ENCODE data around the gene RNU6-9.

The RNU6-9 gene

DNA sequence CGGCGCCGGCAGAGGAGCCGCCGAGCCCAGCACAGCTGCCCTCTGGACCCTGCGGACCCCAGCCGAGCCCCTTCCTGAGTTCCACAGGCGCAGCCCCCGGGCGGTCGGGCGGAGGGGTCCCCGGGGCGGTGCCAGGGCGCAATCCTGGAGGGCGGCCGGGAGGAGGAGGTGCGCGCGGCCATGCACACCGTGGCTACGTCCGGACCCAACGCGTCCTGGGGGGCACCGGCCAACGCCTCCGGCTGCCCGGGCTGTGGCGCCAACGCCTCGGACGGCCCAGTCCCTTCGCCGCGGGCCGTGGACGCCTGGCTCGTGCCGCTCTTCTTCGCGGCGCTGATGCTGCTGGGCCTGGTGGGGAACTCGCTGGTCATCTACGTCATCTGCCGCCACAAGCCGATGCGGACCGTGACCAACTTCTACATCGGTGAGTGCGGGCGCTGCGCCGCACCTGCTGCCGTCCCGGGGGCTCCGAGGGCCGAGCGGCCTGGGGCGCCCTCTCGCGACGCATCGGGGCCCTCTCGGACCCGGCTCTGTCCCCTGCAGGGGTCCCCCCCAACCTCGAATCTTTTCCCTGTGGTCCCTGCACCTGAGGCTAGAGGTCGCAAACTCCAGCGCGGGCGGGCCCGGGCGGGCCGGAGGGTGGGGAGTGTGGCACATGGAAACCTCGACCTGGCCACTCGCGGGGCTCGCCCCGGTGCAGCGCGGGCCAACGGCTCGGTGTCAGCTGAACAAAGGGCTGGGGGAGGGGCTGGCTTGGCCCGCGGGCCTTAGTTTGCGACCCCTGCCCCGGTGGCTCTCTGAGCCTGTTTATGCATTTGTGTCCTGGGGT is 24.3 kb downstream of the RNU6-9 start, which contains the start of gene KISS1R:
Gene KISS1R, plus strand, starts transcription at position 11 of the 829 bp plus-strand sequence. Its CDS starts 170 bp downstream, at position 181.
- no peak for FAIRE-seq
- no peak for DNase-seq (ENCODE audit: low spot score)

DNA sequence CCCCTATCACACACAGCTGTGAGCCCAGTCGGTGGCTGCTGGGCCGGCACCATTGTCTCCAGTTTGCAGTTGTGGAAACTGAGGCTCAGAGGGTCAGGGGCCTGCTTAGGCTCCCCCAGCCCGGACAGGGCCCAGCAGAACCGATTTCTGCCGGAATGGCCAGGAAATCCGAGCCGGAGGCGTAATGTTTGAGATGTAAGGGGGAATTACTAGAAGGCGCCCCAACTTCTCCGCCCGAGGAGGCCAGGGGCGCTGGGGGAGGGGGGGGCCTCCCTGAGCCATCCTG is 24.8 kb downstream of the RNU6-9 start:
- no peak for FAIRE-seq
- DNase-seq (ENCODE audit: low spot score) = no peak

DNA sequence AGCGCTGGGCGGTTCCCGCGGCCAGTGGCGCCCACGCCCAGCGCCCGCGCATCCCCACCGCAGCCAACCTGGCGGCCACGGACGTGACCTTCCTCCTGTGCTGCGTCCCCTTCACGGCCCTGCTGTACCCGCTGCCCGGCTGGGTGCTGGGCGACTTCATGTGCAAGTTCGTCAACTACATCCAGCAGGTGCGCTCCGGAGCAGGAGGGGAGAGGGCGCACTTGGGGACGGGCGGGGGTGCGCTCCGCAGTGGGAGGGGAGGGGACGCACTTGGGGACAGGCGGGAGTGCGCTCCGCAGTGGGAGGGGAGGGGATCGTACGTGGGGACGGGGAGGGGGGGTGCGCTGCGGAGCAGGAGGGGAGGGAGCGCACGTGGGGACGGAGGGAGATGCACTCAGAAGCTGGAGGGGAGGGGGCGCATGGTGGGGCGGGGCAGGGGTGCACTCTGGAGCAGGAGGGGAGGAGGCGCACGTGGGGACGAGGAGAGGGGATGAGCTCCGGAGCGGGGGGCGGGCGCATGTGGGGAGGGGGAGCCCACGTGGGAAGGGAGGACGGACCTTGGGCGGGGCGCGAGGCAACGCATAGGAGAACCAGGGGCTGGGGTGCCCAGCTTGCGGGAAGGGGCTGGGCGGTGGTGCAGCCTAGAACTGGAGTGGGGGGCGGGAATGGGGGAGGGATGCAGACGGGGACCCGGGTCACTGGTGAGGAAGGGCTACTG is 25.4 kb downstream of the RNU6-9 start:
- no peak for FAIRE-seq
- DNase-seq (ENCODE audit: low spot score) = no peak

DNA sequence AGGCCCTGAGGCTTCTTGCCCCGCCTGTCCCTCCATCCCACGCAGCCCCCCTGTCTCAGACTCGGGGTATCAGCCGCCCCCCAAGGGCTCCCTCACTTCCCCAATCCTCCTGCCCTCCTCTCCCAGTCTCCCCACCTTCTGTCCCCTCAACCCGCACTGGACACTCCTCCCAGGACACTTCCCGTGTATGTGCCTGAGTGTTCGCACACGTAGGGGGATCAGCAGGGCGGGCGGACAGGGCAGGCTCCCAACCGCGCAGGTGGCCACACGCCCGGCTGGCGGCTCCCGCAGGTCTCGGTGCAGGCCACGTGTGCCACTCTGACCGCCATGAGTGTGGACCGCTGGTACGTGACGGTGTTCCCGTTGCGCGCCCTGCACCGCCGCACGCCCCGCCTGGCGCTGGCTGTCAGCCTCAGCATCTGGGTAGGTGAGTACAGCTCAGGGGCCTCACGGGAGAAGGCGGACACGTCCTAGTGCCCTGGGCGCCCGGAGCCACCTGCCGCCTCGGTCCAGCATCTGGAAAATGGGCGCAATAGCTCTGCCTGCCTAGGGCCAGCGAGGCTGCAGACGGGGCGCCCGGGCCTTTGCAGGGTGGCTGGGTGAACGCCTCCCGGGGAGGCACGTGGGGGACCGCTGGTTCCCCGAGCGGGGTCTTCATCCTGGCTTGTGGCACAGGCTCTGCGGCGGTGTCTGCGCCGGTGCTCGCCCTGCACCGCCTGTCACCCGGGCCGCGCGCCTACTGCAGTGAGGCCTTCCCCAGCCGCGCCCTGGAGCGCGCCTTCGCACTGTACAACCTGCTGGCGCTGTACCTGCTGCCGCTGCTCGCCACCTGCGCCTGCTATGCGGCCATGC is 26.1 kb downstream of the RNU6-9 start:
- DNase-seq (ENCODE audit: low spot score) = no peak

DNA sequence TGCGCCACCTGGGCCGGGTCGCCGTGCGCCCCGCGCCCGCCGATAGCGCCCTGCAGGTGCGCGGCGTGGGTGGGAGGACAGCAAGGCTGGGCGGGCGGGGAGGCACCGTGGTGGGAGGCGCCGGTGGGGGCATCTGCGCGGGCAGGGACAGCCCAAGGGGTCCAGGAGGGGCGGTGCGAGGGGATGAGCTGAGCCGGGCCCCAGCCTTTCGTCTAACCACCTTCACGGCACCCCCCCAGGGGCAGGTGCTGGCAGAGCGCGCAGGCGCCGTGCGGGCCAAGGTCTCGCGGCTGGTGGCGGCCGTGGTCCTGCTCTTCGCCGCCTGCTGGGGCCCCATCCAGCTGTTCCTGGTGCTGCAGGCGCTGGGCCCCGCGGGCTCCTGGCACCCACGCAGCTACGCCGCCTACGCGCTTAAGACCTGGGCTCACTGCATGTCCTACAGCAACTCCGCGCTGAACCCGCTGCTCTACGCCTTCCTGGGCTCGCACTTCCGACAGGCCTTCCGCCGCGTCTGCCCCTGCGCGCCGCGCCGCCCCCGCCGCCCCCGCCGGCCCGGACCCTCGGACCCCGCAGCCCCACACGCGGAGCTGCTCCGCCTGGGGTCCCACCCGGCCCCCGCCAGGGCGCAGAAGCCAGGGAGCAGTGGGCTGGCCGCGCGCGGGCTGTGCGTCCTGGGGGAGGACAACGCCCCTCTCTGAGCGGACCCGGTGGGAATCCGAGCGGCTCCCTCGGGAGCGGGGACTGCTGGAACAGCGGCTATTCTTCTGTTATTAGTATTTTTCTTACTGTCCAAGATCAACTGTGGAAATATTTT is 27.0 kb downstream of the RNU6-9 start:
- FAIRE-seq = no peak
- no peak for DNase-seq (ENCODE audit: low spot score)

More for the DNA sequence above, 26.1 kb downstream of the RNU6-9 start:
- no peak for FAIRE-seq

DNA sequence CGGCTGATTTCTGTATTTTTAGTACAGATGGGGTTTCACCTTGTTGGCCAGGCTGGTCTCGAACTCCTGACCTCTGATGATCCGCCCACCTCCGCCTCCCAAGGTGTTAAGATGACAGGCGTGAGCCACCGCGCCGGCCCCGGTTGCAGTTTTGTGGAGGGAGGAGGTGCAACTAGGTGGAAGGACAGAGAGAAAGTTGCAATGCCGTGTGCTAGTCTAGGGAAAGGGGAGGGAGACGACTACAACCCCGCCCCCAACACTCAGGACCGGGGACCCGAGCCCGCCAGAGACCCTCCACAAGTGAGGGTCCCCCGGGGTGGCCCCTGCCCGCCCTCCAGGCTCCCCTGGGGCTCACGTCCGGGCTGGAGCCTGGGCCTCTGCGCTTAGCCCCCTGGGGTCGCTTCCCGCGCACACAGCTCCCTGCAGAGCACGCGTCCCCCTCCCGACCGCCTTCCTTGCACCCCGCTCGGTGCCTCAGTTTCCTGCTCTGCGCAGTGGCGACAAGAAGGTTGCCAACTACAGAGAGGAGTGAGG is 31.3 kb downstream of the RNU6-9 start:
- DNase-seq (ENCODE audit: low spot score) (no peak), FAIRE-seq (no peak)

DNA sequence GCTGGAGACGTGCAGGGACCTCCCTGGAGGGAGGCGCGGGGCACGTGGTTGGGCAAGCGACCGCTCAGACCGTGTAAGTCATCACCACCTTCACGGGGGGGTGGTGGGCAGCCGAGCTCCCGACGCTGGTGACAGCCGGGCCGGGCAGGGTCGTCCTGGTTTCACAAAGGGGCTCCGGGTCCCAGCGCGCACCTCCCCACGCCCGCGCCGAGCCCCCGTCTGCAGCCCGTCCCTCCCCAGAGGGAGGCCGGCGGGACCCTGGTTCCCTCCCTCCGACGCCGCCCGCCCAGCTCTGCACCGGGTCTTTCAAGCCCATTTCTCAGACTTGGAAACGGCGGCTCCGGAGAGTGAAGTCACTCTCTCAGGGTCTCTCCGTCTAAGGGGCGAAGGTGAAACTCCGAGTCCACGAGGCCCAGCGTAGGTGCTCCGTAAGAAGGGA is 31.8 kb downstream of the RNU6-9 start:
- FAIRE-seq (no peak), DNase-seq (ENCODE audit: low spot score) (peak; percentile 27)

DNA sequence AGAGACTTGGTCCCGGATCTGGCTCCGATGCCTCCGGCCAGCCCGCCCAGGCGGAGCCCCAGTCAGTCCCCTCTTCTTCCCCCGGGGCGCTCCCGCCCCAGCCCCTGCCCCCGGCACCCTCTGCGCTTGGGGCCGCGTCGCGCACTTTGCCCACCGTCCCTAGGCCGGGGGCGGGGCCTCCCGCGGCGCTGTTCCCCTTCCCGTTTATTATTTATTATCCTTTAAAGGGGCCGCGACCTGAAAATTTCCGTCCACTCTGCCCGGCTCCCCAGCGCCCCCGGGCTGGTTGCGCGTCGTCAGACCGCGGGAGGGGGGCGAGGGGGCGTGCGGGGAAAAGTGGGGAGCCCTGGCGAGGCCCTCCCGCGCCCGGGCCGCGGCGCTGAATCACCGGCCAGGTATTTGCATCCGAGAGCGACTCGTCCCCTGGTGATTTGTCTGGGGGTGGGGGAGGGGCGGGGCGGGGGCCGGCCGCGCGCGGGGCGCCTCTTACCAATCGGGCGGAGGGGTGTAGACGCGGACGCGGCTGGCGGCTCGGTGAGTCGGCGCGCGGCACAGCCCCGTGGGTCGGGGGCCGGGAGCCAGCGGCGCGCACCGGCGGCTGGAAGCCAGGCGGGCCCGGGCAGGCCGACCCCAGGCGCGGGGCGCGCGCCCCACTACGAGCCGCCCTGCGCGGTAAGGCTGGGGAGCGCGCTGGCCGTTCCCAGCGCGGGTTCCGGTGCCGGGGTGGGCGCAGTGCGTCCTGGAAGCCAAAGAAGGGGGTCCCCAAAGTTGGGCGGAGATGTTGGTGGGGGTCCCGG is 32.4 kb downstream of the RNU6-9 start, which contains the start of gene ARID3A:
Gene ARID3A, plus strand, starts transcription at position 510 of the 797 bp plus-strand sequence. CDS start 3,494 bp downstream, outside the sequence.
- DNase-seq (ENCODE audit: low spot score) (peak; percentile 57), FAIRE-seq (no peak)

DNA sequence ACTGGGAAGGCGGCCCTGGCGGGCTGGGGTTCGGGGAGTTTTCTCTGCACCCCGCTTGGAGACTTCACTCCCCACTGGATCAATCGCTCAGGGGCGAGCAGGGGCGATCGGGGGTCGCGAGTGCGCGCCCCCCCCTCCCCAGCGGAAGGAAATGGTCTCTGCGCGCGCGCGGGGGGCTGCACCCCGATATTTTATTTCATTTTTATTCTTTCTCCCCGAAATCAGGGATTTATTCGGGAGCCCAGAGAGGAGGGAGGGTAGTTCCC is 33.0 kb downstream of the RNU6-9 start:
- DNase-seq (ENCODE audit: low spot score) (no peak), FAIRE-seq (no peak)

DNA sequence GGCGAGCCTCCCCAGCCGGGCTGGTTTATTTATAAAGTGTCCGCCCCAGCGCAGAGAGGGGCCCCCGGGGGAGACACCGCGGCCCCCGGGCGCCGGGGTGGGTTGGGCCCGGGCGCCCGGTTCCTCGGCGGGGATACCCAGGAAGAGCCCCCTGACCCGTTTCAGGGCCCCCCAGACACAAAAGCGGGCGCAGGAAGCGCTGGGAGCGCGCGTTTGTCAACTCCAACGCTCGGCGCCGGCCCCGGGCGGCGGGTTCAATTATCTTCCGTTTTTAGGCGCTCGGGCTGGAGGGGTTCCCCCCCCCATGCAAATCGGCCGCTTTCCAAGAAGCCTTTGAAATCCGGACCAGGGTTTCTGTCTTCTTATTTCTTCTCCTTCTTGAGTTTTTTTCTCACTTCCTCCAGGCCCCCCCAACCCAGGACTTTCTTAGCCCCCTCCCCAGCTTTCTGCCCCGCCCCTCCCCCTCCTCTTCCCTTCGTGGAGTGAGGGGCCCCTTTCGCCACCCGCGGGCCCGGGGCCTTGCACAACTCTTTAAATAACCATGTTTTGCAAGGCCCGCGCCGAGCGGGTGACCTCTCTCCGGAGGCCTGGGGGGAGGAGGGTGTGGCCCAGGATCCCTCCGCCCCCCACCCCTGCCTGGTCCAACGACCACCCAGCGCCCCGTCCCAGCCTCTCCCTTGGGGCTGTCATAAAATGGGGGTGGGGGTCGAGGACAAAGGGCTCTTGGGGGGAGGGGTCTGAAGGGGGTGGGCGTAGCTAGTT is 33.5 kb downstream of the RNU6-9 start:
- DNase-seq (ENCODE audit: low spot score) (no peak), FAIRE-seq (no peak)

DNA sequence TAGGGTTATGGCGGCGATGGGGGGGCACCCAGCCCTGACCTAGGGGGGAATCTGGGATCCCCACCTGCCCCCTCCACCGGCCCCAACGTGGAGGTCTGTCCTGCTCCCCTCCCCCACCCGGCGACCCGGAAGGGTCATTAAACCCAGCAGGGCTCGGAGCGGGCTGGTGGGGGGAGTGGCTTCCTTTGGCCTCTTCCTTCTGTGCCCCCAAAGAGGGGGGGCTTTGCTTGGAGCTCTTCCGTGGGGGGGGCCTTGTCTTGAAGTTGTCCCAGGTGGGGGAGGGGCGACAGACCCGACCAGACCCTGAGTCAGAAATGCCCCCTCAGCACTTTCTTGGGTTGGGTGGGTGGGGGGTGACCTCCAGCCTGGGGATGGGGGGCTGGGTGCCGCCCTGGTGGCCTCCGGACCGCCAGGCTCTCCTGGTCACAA is 34.1 kb downstream of the RNU6-9 start:
- DNase-seq (ENCODE audit: low spot score) (no peak), FAIRE-seq (no peak)

DNA sequence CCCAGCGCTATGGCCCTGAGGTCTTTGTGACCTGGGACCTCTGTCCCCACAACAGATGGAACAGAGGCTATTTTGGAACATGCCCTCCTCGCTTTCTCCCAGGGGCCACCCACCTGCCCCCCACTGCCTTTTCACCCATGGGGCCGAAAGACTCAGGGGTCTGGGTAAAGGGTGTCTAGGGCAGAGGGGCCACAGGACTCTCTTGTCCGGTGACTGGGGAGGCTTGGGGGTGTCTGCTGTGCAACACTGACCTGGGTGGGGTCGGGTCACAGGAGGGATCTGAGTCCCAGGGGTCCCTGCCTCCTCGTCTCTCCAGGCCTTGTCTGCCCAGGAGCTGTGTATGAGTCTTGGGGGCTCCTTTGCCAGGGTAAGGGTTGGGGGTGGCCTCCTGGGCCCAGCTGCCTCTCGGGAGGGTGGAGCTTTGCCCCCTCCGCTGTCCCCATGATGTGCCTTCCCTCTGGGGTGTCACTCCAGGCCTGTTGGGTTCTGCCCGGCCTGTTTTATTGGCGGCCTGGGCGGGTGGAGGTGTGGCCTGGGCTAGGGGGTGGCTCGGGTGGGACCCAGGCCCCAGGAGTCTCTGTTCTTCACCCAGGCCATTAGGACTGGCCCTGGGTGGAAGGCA is 34.6 kb downstream of the RNU6-9 start:
- DNase-seq (ENCODE audit: low spot score) (no peak), FAIRE-seq (no peak)

DNA sequence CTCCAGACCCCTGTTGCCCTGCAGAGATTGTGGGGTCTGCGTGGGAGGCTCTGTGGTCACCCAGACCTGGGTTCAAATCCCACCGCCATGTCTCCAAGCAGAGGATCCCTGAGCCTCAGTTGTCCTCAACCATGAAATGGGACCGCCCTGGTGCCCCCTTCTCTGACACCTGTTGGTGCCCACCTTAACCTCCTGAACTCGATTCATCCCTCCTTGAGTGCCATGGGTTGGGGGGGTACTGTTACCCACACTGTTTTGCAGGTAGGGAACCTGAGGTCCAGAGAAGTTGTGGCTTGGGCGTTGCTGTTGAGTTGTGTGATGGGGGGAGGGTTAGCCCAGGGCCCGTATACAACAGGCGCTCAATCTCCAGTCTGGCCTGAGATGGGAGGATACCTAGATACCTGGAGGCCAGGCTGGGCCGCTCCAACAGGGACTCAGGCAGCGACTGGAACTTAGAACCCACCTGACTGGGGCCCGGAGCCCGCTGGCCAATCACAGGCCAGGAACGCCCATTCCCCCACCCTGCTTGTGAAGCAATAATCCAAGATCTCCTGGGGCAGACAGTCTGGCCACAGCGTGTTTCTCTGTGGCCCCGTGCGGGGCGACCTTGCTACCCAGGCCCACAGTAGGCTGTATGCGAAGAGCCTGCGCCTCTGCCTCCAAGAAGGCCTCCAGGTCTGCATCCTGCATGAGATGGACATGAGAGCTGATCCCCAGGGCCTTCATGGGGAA is 35.4 kb downstream of the RNU6-9 start:
- no peak for DNase-seq (ENCODE audit: low spot score)
- FAIRE-seq = no peak

DNA sequence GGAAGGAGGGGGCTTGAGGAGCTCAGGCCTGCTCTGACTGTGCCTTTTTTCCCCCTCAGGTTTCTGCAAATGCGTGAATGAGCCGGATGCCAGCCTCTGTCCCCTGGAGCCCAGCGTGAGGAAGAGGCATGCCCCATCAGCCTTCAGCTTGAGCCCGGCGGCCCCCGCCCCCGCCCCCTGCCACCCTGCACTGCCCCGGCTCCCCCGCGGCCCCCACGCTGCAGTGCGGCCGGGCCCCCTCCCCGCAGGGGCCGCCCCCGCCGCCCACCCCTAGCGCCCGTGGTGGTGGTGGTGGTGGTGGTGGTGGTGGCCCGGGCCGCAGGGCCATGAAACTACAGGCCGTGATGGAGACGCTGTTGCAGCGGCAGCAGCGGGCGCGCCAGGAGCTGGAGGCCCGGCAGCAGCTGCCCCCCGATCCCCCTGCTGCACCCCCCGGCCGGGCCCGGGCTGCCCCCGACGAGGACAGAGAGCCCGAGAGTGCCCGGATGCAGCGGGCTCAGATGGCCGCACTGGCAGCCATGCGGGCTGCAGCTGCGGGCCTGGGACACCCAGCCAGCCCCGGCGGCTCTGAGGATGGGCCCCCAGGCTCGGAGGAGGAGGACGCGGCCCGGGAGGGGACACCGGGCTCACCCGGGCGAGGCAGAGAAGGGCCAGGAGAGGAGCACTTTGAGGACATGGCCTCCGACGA is 36.1 kb downstream of the RNU6-9 start:
- DNase-seq (ENCODE audit: low spot score) = no peak
- no peak for FAIRE-seq

DNA sequence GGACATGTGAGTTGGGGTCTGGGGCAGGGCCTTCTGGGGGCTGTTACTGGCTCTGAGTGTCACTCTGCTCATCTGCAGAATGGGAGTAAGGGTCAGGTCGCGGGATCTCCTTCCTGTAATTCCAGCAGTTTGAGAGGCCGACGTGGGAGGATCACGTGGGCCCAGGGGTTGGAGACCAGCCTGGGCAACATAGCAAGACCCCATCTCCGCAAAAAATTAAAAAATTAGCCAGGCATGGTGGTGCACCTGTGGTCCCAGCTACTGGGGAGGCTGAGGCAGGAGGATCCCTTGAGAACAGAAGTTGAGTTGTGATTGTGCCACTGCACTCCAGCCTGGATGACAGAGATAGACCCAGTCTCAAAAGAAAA is 36.6 kb downstream of the RNU6-9 start:
- FAIRE-seq = no peak

DNA sequence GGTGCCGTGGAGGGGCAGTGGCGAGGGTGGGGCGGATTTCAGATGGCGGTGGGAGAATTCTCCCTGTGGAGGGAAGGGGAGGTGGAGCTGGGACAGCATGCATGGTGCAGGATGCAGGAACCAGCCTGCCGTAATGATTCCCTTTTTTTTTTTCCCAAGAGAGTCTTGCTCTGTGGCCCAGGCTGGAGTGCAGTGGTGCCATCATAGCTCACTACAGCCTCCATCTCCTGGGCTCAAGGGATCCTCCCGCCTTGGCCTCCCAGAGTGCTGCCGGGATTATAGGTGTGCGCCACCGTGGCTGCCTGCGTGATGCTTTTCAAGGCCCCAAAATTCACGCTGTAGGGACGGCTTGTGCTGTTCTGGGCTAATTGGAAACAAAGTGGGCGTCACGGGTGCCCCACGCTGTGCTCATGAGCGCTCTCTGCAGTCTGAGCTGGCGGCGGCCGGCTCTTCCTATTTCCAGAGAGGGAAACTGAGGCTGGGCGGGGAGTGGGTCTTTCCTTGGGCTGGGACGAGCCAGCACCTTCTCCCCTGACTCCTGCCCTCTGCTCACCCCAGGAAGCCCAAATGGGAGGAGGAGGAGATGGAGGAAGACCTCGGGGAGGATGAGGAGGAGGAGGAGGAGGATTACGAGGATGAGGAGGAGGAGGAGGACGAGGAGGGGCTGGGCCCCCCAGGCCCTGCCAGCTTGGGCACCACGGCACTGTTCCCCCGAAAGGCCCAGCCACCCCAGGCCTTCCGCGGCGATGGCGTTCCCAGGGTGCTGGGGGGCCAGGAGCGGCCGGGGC is 38.8 kb downstream of the RNU6-9 start:
- FAIRE-seq = no peak
- DNase-seq (ENCODE audit: low spot score) = no peak

More for the DNA sequence above, 36.6 kb downstream of the RNU6-9 start:
- no peak for DNase-seq (ENCODE audit: low spot score)
